ENCODE measurements around the gene FAM25G.

Gene FAM25G

DNA sequence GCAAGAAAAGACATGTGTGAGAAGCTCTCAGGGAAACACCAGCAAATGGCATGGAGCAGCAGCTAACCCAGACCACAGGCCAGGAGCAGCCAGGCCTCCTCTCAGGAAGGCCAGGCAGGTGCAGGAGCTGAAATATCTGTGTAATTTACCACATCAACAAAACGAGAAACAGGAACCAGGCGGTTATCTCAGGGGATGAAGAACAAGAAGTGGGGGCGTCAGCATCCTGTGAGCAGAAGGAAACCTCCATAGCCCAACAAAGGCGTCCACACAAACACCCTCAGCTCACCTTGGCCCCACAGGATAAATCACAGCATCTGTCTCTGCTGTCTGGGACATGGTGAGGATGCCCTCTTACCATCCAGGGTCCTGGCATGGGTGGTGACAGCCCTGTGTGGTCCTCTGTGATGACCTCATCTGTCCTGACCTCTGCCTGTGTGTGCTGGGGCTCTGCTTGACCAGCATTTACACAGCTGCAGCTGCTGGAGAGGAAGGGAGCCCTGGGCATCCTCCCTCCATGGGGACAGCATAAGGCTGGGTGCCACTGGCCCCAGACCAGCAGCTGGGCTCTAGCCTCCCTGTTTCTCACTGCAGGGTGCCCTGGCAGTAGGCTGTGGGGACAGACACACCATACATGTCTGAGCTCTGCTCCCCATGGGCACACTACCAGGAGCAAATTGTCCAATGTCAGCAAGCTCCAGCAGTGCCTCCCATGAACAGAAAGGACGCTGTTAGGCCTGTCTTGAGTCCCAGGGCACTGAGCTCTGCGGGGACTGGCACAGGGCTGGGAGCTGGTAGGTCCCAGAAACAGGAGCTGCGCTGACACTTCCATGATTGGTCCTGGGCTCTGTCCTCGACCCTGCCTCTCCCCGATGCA, 42.2 kb downstream of the FAM25G start:
- no peak for DNase-seq (ENCODE audit: low spot score)

DNA sequence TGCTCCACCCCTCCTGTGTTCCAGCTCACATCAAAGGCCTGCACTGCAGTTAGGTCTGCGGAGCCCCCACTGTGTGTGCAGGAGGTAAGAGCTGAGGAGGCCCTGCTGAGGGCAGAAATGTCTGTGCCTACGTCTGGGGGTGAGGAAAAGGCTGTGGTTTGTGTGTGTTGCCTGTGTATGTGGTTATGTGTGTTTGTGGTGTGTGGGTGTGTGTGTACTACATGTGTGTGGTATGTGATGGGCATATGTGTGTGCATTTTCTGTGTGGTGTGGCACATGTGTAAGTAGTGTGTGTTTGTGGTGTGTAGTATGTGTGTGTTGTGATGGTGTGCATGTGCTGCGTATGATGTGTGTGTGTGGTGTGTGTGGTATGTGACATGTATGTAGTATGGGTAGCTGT, 43.8 kb downstream of the FAM25G start:
- DNase-seq (ENCODE audit: low spot score), result no peak

DNA sequence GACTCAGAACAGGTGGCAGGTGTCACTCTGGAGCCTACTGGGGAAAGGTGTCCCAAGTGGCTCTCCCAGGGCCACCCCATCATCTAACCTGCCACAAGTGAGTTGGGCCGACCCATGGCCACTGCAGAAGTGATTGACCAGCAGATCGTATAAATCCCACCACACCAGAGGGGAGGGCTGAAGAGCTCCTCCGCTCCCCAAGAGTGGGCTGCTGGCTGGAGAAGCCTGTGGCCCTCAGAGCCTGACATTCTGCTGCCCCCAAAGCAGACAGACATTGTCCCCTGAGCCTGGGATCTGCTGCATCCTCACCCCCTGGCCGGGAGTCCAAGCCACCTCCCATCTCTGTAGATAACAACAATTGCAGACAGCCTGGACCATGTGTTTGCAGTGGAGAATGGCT, 44.3 kb downstream of the FAM25G start:
- DNase-seq (ENCODE audit: low spot score), result no peak

DNA sequence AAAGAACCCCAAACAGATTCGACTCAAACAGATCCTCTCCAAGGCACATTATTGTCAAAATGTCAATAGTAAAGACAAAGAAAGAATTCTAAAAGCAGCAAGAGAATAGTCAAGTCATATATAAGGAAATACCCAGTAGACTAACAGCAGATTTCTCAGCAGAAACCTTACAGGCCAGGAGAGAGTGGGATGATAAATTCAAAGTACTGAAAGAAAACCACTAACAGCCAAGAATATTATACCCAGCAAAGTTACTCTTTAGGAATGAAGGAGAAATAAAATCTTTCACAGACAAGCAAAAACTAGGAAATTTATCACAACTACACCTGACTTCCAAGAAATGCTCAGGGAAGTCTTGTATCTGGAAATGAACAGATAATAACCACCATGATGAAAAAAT, 45.8 kb downstream of the FAM25G start:
- no peak for DNase-seq (ENCODE audit: low spot score)

DNA sequence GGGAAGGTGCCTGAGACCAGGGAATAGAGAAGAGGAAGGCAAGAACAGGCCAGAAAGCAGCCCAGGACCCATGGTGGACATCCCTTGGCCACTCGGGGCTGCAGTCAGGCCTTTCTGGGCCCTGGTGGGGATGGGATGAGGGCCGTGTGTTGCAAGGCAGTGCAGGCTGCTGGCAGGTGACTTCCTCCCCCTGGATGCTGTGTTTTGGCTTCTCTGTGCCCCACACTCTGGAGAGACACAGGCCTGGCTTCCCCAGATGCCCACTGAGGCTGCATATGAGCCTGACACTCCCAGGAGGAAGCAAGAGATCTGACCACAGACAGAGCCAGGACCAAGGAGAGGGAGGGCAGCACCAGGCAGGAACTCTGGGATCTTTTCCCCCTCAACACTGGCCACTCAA, 47.5 kb downstream of the FAM25G start:
- no peak for DNase-seq (ENCODE audit: low spot score)

DNA sequence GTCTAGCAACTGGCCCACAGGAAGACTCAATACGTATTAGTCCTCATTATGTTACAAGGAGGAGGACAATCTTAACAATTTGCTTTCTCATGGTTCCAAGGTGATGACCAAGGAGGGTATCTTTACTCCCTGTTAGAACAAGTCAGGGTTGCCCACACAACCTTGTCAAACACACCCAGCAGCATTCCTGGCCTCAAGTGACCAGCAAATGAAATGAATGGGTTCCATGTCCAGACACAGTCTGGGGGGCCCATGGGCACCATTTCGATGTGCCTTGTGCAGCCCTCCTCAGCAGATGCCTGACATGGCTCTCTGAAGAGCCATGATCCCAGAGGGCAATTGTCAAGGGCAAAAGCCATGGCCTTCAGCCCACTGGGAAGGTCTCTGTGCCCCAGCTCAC, 48.4 kb downstream of the FAM25G start:
- DNase-seq (ENCODE audit: low spot score), result no peak

DNA sequence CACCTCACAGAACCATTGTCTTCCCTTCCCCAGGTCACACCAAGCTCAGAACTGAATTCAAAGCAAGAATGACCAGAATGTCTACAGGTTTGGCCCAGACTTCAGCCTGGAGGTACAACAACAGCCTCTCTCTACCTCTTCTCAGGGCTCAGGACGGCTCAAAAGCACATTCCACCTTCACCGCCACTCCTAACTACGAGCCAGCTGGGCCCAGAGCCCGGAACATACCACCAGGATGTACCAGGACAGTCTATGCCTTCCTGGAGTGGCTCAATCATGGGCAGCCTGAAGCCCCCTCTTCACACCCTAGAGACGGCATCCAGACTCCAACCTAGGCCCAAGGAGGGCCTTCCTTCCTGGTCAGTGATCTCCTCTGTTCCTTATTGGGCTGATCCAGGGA, 49.1 kb downstream of the FAM25G start:
- no peak for DNase-seq (ENCODE audit: low spot score)

DNA sequence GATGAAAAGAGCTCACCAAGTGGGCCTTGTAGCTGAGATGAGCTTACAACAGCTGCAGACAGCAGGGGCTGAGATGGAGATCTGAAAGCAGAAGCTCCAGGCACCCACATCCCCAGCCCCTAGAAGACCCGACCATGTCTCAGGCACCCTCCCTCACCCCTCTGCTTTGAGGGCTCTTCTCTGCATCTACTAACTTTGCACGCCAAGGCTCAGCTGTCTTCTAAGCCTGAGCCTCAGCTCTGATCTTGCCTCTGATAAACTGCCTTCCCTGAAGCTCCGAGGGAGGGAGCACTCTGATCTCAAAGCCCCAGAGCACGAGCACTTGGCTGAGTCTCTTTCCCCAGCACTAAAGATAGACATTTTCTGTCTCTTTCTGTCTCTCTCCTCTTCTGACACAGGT, 49.6 kb downstream of the FAM25G start:
- no peak for DNase-seq (ENCODE audit: low spot score)

DNA sequence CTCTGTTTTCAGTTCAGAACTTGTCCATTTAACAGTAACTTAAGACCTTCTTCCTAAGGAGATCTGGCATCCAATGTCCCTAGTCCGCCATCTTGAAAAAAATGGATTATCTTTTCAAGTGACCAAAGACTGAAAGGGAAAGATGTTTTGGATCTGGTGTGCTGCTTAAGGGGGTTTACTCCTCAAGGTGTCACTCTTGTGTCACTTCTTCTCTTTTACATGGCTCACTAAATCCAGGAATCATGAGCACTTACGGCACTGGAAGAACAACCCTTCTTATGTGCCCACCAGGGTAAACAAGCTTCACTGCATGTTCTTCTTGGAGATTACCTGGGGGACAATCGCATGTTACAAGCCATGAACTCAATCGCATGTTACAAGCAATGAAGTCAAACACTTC, 51.3 kb downstream of the FAM25G start:
- DNase-seq (ENCODE audit: low spot score), result no peak

DNA sequence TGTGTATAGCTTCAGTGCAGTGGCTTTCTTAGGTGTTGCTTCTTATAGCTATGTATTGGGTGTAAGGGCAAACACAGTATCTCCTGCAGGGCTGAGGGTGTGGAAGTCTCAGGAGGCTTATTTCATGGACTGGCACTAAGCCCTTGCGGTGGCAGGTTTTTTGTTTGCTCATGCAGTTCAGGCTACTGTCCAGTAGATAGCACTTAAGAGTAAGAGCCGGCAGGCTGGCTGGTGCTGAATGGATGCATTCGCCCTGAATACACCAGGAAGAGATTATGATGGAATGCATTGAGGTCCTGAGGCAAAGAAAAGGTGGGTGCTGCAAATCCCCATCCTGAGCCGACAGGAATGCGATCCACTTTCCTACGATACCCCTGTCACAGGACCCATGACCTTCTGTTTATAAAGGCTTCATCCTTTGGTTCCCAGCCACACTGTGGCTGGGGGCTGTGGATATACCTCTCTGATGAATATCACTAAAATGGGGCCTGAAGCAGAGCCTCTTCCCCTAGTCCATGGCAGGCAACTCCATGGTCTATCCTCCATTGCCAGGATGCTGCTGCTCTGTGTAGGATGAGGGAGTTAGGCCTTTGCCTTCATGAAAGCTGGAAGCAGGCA, 52.5 kb downstream of the FAM25G start:
- DNase-seq (ENCODE audit: low spot score), result no peak
